ENCODE data around the gene MIGA2. TPM values are rescaled to one million over a fixed set of nuclear protein-coding genes. Genes with fewer than 3 reads are reported as not detected.

Gene MIGA2
- total and polyA plus RNA-seq, 2 of the 8 experiments (the other 6 are each of a cell fraction or from before 2014, with no cell fraction given): 24.6 to 39.0 TPM

- Histone ChIP-seq H3K9ac (replicated peaks in 1 of 4; ENCODE audit: extremely low read depth in 1 of 4, low read depth in 3 of 4, low read length in 3 of 4) (no peak overlapping the region), H3K4ac (replicated peaks; ENCODE audit: insufficient read length, low read depth, low read length) (no peak overlapping the region), H3K4me3 (ENCODE audit: extremely low read depth in 1 of 4, insufficient read depth in 2 of 4, low read depth in 3 of 4, low read length in 4 of 4) (no peak overlapping the region), H3K4me2 (ENCODE audit: insufficient read depth in 1 of 2, low read depth in 2 of 2, low read length in 2 of 2) (no peak overlapping the region), H2BK5ac (ENCODE audit: low read depth, low read length) (no peak overlapping the region), H3K27ac (ENCODE audit: low read depth, low read length) (no peak overlapping the region), H2BK20ac (ENCODE audit: low read length) (no peak overlapping the region), H3K27me3 (replicated peaks in 1 of 4; ENCODE audit: control insufficient read depth in 3 of 4, extremely low read depth in 1 of 4, insufficient read depth in 3 of 4, low read length in 3 of 4) (no peaks in the 10 kb centered on the region), H4K20me1 (replicated peaks in 1 of 2; ENCODE audit: control insufficient read depth in 1 of 2, insufficient read depth in 2 of 2, low read length in 2 of 2) (peaks cover 0 to 11% of the 10 kb centered on the region in 2 experiments), H3K18ac (ENCODE audit: extremely low read depth, low read length) (no peak overlapping the region), H4K8ac (ENCODE audit: extremely low read depth, insufficient read depth, low read length) (no peak overlapping the region), H2BK15ac (ENCODE audit: low read length) (no peak overlapping the region), H3K36me3 (ENCODE audit: control insufficient read depth in 2 of 4, insufficient read depth in 4 of 4, low read length in 3 of 4) (peaks cover 6 to 39% (median 18%) of the 10 kb centered on the region in 4 experiments; a peak in 7 of 8 replicates), H2AFZ (ENCODE audit: low read length) (no peak overlapping the region), H2BK120ac (replicated peaks; ENCODE audit: low read depth, low read length) (no peak overlapping the region), H3K56ac (replicated peaks; ENCODE audit: insufficient read length, low read depth, low read length) (no peak overlapping the region), H3K79me2 (ENCODE audit: control insufficient read depth in 1 of 2, insufficient read depth in 2 of 2, low read length in 2 of 2) (no peaks in the 10 kb centered on the region), H3K9me3 (ENCODE audit: insufficient read depth in 2 of 2, low read depth in 1 of 2, low read length in 1 of 2) (no peaks in the 10 kb centered on the region), H3K14ac (ENCODE audit: insufficient read length) (no peak overlapping the region), H3K79me1 (ENCODE audit: low read depth, low read length) (peaks cover 2% of the 10 kb centered on the region; the same call in 1 of the 2 replicates), H3K23ac (ENCODE audit: insufficient read length) (no peak overlapping the region), H2AK5ac (ENCODE audit: low read depth, low read length) (no peak overlapping the region), H2BK12ac (ENCODE audit: low read depth, low read length) (no peak overlapping the region), H4K5ac (ENCODE audit: insufficient read length, low read depth, low read length) (no peak overlapping the region), H3K23me2 (ENCODE audit: low read depth, low read length) (no peaks in the 10 kb centered on the region), H4K91ac (replicated peaks; ENCODE audit: insufficient read length, low read length) (no peak overlapping the region), H3K4me1 (replicated peaks in 1 of 4; ENCODE audit: control insufficient read depth in 3 of 4, insufficient read depth in 4 of 4, low read length in 3 of 4) (no peaks in the 10 kb centered on the region)
- no peak for DNase-seq (ENCODE audit: low read depth in 1 of 2, low spot score in 2 of 2)
- WGBS, 2 experiments (ENCODE audit: extremely low coverage in 1 of 2, insufficient coverage in 1 of 2, insufficient read length in 1 of 2, insufficient replicate concordance in 2 of 2, low coverage in 1 of 2, low lambda C conversion rate in 2 of 2, missing lambda C conversion rate in 1 of 2): 92% methylated on average over 11 of the region's 11 CpGs; no CpG with 5 or more reads in 1 of the 2 experiments
- POLR2A ChIA-PET (ENCODE audit: partially characterized antibody): interaction anchor here (1.3 to 5.6 kb wide), 2 partner anchors 10 to 11 kb away, joined by 3 to 41 read pairs; no protein-coding TSS in a partner anchor
- no peak for FAIRE-seq
- CTCF ChIA-PET (ENCODE audit: partially characterized antibody): interaction anchor here (0.8 to 1.7 kb wide), 2 partner anchors 8 to 27 kb away, joined by 3 to 6 read pairs; no protein-coding TSS in a partner anchor
- TF ChIP-seq JUN (IDR thresholded peaks at IDR 0.05; ENCODE audit: low read depth, low read length): no peak
- no peak for TF ChIP-seq ASH2L (IDR thresholded peaks at IDR 0.05; ENCODE audit: low read length)
- TF ChIP-seq, protein P1, sequence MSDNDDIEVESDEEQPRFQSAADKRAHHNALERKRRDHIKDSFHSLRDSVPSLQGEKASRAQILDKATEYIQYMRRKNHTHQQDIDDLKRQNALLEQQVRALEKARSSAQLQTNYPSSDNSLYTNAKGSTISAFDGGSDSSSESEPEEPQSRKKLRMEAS (IDR thresholded peaks at IDR 0.05): no peak
- TF ChIP-seq TAF1 (IDR thresholded peaks at IDR 0.05; ENCODE audit: low read depth, low read length): no peak
- no peak for TF ChIP-seq EP300 (IDR thresholded peaks at IDR 0.05; ENCODE audit: borderline replicate concordance in 1 of 2, low read depth in 2 of 2, low read length in 2 of 2)
- TF ChIP-seq SIN3A (conservative IDR thresholded peaks at IDR 0.05 in 1 of 2, IDR thresholded peaks at IDR 0.05 in 1 of 2; ENCODE audit: low read depth in 1 of 2, low read length in 2 of 2): no peak
- no peak for TF ChIP-seq ATF2 (IDR thresholded peaks at IDR 0.05; ENCODE audit: low read length)
- TF ChIP-seq SP1 (IDR thresholded peaks at IDR 0.05; ENCODE audit: low read depth, low read length): no peak
- no peak for TF ChIP-seq SIRT6 (IDR thresholded peaks at IDR 0.05; ENCODE audit: low read length)
- no peak for TF ChIP-seq SP2 (IDR thresholded peaks at IDR 0.05; ENCODE audit: low read length)
- TF ChIP-seq TBP (IDR thresholded peaks at IDR 0.05; ENCODE audit: low read depth, low read length): no peak
- TF ChIP-seq SAP30 (IDR thresholded peaks at IDR 0.05; ENCODE audit: insufficient read depth, insufficient replicate concordance, low read length): no peak
- no peak for TF ChIP-seq POLR2AphosphoS5 (IDR thresholded peaks at IDR 0.05; ENCODE audit: low read depth, low read length)
These were observed 22.3 kb upstream of the MIGA2 start for GRCh38 chr9:129014124-129014523.

Data from H1 (cell line).